Stimulated activated CD8-positive, alpha-beta memory T cell treated with anti-CD3 and anti-CD28 coated beads, Interleukin-4, amount 100 ng/mL, for 24 hours (primary cell): ENCODE measurements around the gene PFKM.
A peak's percentile ranks its signal among the peaks of the same experiment; 100 is the strongest.

Source experiments
- DNase-seq: peaks from one replicate; pipeline ENCODE4 v3.0.0-alpha.2; 2020; ENCODE audit warnings: low read depth

PFKM gene

DNA sequence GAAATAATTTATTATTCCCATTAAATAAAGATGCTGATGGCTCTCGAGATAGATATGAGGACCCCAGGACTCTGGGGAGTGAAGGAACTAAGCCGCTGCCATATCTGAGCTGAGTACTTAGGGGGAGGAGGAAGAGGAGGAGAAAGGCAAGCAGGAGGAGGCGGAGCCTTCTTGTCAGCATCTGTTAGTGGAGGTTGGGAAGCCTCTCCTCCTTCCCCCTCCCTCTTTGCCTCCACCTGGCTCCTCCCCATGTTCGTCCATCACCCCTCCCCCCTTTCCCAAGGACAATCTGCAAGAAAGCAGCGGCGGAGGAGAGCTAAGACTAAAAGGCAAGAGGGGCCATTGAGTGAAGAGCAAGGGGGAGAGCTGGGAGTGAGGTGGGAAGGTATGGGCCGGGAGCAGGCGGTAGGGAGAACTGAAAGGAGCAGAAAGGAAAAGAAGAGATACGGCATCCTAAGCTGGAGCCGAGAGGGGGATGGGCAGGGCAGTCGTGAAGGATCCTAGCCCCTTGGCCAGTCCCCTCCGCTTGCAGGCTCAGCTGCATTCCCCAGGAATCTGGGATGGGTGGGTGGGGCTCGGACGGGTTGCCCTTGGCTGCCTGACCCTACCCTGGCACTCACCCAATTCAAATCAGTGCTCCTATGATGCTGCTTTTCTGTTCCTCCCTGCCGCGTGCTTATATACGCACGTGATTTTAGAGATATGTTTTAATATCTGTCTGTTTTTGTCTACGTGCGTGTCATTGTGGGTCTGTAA, at the start of gene PFKM:
Gene PFKM, plus strand, starts transcription at position 287 of the 756 bp plus-strand sequence. CDS start 3,411 bp downstream, outside the sequence.
- peak; percentile 52 for DNase-seq

DNA sequence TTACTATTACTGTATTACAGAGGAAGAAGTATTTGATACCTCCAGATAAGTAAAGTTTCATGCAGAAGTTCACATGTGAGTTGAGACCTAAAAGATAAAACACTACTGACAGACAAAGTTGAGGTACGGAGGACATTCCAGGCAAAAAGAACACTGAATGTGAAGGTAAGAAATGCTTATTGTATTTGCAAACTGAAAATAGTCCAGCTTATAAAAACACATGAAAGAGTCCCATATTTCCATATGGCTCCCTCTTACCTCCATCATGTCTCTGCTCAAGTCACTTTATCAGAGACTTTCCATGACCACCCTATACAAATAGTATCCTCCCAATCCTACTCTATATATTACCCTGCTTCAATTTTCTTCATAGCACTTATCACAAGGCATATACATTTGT, 49.1 kb upstream of the PFKM start:
- no peak for DNase-seq

DNA sequence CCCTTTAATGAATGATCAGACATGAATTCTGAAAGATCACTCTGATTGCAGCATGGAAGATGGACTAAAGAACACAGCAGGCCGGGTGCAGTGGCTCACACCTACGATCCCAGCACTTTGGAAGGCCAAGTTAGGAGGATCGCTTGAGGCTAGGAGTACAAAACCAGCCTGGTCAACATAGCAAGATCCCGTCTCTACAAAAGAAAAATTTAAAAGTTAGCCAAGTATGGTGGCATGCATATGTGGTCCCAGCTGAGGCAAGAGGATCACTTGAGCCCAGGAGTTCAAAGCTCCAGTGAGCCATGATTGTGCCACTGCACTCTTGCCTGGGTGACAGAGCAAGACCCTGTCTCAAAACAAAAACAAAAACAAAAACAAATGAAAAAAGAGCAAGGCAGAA, 48.4 kb upstream of the PFKM start:
- no peak for DNase-seq

DNA sequence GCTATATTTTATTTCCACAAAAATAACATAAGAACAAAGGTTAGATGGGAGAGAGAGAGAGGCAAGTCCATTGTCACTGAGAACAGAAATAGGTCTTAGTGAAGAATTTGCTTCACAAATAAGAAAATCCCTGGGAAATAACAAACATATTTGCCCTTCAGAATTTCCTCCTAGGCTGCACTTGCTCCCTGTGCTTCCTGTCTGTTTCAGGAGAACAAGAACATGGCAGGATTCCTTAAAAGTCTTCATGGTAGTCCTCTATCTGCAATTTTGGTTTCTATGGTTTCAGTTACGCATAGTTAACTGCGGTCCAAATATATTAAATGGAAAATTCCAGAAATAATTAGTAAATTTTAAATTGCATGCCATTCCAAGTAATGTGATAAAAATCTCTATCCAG, 47.4 kb upstream of the PFKM start:
- DNase-seq: no peak

DNA sequence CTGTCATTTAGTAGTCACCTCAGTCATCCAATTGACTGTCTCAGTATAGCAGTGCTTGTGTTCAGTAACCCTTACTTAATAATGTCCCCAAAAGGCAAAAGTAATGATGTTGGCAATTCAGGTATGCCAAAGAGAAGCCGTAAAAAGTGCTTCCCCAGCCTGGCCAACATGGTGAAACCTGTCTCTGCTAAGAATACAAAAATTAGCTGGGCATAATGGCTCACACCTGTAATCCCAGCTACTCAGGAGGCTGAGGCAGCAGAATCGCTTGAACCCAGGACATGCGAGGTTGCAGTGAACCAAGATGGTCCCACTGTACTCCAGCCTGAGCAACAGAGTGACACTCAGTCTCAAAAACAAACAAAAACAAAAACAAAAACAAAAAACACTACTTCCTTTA, 46.9 kb upstream of the PFKM start:
- DNase-seq: no peak

DNA sequence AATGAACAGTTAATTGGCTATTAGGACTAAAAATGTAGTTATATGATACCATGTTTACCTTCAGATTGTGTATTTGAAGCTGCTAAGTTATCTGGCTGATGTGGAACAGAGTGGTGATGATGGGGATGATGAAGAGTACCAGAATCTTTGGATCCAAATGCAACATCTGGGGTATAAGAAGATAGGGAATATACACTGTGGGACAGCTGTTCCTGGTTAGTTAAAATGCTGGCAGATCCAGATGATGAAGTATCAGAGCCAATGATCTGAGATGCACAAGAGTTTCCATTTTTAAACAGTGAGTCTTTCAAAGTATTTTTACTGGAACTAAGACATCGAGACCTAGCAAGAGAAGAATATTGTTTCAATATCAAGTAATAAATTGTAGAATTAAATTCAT, 44.9 kb upstream of the PFKM start:
- no peak for DNase-seq

DNA sequence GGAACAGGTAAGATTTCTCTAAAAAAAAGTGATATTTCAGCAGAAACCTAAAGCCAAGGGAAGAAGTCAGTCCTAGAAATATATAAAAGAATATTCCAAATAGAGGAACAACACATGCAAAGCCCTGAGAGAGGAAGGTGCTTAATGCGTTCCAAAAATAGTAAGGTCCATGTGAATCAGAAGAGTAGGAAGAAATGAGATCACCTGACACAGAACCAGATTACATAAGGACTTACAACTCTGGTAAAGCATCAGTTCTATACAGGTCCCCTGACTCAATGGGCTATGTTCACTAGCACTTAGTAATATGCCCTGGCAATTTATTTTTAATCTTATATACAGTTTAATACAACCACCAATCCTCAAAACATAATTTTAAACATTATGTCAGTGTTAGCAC, 43.3 kb upstream of the PFKM start:
- DNase-seq: no peak

DNA sequence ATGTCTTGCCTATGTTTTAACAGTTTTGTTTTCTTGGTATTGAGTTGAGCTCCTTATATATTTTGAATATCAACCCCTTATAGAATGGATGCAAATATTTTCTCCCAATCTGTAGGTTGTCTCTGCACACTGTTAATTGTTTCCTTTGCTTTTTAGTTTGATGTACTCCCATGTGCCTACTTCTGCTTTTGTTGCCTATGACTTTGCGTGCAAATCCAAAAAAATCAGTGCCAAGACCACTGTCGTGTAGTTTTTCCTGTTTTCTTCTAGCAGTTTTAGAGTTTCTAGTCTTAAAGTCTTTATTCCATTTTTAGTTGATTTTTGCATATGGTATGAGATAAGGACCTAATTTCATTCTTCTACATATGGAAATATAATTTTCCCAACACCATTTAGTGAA, 42.1 kb upstream of the PFKM start:
- DNase-seq: no peak

DNA sequence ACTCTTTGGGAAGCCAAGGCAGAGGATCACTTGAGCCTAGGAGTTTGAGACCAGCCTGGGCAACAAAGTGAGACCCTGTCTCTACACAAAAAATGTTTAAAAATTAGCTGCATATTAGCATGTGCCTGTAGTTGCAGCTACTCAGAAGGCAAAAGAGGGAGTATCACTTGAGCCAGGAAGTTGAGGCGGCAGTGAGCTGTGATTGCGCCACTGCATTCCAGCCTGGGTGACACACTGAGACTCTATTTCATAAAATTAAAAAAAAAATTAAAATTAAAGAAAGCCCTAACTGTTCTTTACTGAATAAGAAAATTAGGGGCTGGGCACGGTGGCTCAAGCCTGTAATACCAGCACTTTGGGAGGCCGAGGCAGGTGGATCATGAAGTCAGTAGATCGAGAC, 40.3 kb upstream of the PFKM start:
- no peak for DNase-seq

DNA sequence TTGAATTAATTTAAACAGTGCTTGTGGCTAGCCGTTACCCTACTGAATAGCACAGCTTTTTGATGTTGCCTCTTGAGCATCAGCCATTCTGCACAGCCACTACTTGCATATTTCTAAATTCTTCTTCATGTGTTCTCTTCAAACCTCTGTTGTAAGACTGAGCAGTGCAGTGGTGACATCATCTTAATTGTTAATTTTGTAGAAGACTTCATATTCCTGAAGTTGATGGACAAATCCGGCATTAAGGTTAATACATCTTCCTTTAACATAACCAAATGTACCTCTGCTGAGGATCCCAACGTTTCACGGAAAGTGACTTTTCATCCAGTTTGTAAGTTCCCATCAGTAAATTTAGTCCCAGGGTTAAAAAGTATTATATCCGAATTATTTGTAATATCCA, 38.9 kb upstream of the PFKM start:
- no peak for DNase-seq

DNA sequence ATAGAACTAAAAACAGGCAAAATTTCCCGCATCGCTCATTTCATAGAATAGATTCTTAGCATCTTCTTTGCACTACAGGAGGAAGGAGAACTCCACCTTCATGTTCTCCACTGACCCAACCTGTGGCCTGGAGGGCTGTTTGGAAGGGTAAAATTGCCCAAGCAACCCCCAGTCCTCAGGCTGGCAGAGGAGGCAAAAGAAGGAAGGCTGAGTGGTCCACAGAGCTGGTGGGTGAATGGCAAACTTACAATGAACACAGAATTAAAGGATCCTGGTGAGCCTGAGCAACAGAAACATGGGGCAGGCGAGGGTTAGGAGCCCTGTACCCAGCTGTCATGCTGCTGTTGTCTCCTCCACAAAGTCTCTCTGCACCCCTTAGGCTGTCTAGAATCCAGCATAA, 38.3 kb upstream of the PFKM start:
- no peak for DNase-seq

DNA sequence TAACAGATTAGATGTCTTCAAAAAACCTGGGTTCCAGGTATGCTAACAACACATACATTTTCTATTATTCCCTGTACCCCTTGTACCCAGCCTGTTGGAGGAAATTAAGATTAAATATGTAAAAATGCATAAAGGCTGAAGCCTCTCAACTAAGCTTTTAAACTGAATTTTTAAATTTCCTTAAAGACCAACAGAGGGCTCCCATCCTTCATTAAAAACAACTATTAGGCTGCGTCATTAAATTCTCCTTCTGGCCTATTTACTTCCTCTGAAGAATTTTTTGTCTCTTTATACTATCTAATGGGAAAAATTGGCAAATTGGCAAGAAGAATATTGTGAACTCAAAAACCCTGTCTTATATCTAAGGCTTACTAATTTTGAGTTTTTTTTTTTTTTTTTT, 35.1 kb upstream of the PFKM start:
- no peak for DNase-seq

DNA sequence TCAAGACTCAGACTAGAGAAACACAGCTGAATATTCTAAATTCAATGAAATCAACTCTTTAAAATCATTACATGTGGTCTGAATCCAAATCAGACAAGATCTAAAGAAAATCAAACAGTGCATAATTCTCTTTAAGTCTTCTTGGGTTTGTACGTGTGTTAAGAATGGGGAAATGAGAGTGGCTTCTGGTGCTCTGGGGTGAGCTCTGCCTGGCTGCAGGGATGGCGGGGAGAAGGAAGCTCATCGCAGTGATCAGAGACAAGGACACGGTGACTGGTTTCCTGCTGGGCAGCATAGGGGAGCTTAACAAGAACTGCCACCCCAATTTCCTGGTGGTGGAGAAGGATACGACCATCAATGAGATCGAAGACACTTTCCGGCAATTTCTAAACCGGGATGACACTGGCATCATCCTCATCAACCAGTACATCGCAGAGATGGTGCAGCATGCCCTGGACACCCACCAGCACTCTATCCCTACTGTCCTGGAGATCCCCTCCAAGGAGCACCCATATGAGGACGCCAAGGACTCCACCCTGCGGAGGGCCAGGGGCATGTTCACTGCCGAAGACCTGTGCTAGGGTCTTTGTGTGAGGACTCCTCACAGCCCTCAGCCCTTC, 34.2 kb upstream of the PFKM start:
- DNase-seq: no peak

DNA sequence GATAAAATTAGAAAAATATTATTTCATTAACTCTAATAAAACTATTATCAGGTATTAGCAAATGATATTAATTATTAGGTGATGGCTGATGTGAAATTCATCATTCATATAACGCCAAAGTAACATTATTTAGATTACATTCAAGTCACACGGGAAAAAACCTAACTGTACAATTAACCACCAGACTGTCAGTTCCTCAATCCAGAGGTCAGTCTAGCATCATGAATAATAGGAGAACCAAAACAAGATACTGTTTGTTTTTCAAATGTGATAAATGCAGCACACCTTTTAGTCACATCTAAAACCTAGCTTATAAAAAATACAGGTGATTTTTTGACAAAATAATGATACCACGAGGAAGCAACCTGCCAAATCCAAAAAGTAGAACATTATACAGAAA, 32.8 kb upstream of the PFKM start:
- DNase-seq: no peak

DNA sequence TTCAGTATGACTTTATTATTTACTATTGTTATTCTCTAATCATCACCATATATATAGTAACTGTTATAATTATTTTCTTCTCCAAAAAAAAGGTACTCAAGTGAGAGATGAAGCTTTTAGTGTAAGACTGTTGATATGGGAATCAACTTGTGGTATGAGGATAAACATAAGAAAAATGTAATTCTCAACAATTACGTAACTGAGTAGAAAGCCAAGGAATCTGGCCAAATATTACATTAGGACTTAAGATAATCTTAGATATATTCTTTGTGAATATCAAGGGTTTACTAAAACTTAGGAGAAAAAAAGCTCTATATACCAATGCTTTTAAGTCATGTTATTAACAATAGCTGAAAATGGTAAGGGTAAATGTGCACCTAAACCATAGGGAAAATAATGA, 26.6 kb upstream of the PFKM start:
- no peak for DNase-seq

DNA sequence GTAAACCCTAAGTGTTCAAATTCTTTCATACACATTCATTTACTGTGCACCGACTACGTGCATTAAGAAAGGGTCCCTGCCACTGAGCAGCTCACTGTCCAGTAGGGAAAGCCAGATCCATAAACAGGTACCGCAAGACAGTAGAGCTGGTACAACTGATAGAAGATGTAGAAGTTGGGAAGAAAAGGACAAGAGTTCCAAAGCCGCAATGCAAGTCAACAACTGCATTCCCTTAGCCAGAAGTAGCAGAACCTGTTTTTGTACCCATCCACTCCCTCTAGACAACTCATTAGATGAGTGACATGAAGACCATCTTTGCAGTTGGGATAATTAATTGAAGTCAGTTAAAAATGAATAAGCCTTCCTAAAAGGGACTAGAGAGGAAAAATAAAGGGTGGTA, 14.6 kb upstream of the PFKM start:
- no peak for DNase-seq

DNA sequence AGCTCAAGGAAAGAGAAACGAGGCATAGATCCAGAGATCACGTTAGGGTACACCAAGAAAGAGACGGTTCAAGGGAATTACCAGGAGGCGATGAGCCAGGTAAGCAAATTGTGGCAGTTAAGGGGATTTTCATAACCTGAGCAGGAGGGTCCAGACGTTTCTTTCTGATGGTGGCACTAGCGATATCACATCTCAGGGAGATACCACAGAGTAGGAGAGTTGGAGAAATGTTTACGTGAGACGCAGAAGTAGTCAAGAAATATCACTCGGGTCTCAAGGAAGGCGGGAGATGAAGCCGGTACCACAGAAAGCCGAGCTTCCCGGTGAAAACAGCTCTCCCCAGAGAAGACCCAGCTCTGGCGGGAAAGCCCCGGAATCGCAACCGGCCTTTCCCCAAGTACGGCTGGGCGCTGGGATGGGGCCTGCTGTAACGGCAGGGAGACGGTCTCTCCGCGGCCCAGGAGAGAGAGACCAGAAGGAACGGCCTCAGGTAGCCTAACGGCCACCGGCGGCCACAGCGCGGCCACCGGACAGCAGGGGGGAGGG, 13.8 kb upstream of the PFKM start:
- peak; percentile 15 for DNase-seq

DNA sequence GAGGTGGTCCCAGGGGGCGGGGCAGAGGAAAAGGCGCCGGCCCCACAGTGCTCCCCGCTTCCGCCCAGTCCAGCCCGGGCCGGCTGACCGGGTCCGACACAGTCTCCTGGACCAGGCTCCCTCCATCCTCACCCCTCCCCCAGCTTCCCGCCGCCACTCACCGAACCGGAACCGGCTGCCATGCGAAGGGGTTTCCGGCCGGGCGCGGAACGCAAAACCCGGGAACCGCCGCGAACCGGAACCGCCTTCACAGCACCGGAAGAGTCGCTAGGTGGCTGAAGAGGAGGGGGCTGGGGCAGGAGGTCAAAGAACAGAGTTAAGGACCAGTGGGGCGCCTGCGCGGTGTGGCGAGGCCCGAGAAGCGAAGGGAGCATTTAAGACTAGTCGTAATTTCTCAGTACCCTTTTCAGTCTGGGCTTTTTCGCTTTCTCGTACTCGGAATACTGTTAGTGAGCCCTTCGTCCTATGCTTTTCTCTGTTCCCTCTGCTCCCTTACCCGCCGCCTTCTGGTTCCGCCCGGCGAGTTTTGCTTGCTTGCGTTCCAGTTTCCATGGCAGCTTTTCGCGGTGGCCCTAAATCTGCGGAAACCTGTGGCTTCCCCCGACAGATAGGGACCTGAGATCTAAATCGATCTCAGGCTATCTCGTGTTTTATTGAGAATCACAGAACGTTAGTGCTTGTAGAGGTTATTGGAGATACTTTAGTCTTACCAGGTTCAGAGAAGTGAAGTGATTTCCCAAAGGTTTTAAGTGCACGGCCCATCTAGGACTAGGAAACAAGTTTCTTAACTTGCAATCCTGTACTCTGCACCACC, 13.1 kb upstream of the PFKM start, which contains the start of gene SENP1:
Gene SENP1, minus strand, starts transcription at position 213 of the 814 bp plus-strand sequence. CDS start 4,607 bp downstream, outside the sequence.
- peak; percentile 82 for DNase-seq

DNA sequence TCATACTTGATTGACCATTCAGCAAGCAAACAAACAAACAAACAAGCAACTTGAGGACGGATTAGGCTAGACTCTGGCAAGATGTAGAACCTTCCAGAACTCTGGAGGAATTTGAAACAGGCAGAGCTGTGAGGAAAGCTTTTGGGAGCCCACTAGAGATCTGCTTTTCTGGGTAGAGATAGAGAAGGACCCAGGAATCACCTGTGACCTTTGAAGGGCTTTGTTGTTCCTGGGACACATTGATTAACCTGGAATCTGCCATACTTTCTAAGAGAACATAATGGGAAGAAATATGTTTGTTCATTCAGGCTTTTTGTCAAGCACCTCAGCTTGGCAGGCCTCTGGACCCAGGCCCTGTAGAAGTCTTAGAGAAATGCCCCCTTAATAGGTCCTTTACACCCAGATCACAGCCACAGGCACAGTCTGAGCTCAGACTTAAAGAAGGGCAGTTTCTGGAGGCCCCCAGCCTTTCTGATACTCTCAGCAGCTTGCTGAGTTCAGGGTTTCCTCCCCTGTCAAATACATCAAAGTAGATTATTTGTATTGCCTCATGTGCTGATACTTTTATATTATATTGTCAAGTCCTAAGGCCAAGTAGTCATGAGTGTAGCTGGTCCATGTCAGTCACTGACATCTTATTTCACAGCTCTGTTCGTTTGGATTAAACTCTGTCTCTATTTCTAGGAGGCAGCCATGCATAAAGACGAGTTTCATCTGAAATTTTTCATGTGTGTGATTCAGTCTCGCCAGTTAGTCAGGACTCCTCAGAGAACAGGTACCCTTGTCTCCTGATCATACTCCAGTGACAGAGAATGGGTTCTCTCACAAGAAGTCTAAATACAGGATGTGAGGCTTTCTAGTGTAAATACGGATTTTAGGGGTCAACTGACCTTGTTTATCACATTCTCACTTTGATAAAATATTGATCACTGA, 12.2 kb upstream of the PFKM start:
- DNase-seq: no peak

DNA sequence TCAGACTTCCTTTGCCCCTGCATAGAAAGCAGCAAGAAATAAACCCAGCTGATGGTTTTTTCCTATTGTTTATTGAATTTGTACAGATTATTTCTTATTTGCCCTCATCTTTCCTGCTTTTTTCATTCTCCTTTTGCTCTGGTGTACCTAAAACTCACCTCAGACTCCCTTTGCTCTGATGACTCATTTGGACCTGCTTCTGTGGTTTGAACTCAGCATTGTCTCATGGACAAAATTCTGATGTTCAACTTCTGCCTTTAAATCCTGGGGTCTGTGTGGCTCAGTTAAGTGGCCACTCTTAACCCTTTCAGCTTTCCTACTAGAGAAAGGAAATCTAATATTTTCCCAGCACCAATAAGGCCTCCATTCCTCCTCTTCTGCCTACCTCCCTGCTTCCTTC, 9.7 kb upstream of the PFKM start:
- DNase-seq: no peak

DNA sequence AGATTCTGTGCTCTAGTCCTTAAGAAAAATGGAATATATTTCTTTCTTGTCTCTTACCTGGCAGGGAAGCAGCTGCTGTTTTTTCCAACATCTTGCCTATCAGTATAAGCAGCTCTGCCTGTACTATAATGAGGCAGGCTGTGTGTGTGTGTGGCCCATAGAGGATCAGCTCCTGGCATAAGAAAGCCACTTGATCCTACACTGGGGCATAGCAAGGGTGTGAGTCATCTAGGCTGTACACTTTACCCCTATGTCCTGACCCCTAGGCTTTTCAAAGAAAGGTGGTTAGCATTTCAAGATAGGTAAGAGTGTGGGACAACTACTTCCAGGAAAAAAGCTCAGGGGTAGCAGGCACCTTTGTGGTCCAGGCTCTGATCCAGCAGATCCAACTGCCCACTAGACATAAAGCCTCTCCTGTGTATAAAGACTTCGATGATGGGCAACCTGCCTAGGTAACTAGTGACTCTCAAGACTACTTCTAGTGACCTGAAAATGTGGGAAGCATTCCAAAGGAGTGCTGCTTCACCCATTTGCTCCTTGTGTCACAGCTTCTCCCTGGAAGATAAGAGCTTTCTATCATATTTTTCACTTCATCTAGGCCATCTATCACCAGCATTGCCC, 8.4 kb upstream of the PFKM start:
- no peak for DNase-seq
